Effector memory CD4-positive, alpha-beta T cell (primary cell): ENCODE results near the gene ZBTB6.
"Not testable (repeated sequence)": the region's sequence is repeated elsewhere in the genome, so short reads cannot be mapped to it uniquely, and the experiment has no call there.

Source experiments
- DNase-seq, 3 donors: peaks; one replicate each; pipeline ENCODE4 v3.0.0-alpha.2; 2020
- H3K27ac ChIP-seq: 2 replicates; pipeline ENCODE4 v1.7.0; 2013; ENCODE audit warnings: mild to moderate bottlenecking, low read length, moderate library complexity; ENCODE audit not compliant: insufficient read depth, poor library complexity, severe bottlenecking
- H3K27me3 ChIP-seq: replicated peaks from 2 replicates; pipeline ENCODE4 v1.7.0; 2013; ENCODE audit warnings: mild to moderate bottlenecking, low read length; ENCODE audit not compliant: insufficient read depth, control insufficient read depth, poor library complexity, severe bottlenecking
- H3K36me3 ChIP-seq: 2 replicates; pipeline ENCODE4 v1.7.0; 2013; ENCODE audit warnings: mild to moderate bottlenecking, low read length, moderate library complexity; ENCODE audit not compliant: control insufficient read depth, insufficient read depth
- H3K4me1 ChIP-seq: 2 replicates; pipeline ENCODE4 v1.7.0; 2013; ENCODE audit warnings: low read length, mild to moderate bottlenecking; ENCODE audit not compliant: control insufficient read depth, insufficient read depth, poor library complexity, severe bottlenecking
- H3K4me3 ChIP-seq: 2 replicates; pipeline ENCODE4 v1.7.0; 2013; ENCODE audit warnings: low read length, low read depth, mild to moderate bottlenecking; ENCODE audit not compliant: insufficient read depth, poor library complexity, severe bottlenecking
- H3K9me3 ChIP-seq: 2 replicates; pipeline ENCODE4 v1.7.0; 2013; ENCODE audit warnings: mild to moderate bottlenecking, low read length, moderate library complexity; ENCODE audit not compliant: control insufficient read depth

The ZBTB6 gene

DNA sequence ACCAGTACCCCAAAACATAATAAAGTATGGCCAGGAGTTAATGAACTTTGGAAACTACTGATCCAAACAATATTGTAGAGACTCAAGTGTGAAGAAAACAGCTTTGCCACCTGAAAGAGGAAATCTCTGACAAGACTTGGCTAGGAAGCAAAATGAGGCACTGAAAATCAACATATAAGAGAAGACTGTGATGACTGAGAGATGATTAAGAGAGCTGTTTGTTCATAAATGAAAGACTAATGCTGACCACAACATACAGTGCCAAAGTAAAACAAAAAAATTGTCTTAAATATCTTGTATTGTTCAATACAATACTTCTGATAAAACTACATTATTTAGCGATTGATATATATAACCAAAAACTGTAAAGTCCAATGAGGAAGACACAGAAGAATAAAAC is 15.2 kb downstream of the ZBTB6 start:
- no peak for DNase-seq
- no peaks in the 10 kb centered on the region for H3K9me3 ChIP-seq
- H3K27ac ChIP-seq, result no peak overlapping the region
- no peak overlapping the region for H3K4me3 ChIP-seq
- peaks cover 17% of the 10 kb centered on the region for H3K36me3 ChIP-seq
- H3K4me1 ChIP-seq, result peaks cover 26% of the 10 kb centered on the region
- no peaks in the 10 kb centered on the region for H3K27me3 ChIP-seq

DNA sequence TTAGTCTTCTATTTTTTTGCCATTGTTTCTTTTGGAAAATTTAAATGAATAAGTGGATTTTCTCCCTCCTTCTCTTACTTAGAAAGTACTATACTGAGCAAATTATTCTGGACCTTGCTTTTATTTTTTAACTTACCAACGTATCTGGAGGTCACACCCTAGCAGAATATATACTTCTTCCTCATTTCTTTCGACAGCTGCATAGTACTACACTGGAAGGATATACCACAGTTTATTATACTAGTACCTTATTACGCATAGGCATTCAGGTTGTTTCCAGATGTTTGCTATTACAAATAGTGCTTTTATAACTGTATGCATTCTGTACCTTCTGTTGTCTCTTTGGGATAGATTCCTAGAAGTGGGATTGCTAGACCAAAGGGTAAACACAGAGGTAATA is 24.6 kb downstream of the ZBTB6 start:
- DNase-seq, result no peak
- no peak overlapping the region for H3K4me3 ChIP-seq
- H3K27ac ChIP-seq, result no peak overlapping the region
- no peaks in the 10 kb centered on the region for H3K27me3 ChIP-seq
- H3K4me1 ChIP-seq, result no peaks in the 10 kb centered on the region
- H3K36me3 ChIP-seq, result peaks cover 53% of the 10 kb centered on the region
- H3K9me3 ChIP-seq, result no peaks in the 10 kb centered on the region

DNA sequence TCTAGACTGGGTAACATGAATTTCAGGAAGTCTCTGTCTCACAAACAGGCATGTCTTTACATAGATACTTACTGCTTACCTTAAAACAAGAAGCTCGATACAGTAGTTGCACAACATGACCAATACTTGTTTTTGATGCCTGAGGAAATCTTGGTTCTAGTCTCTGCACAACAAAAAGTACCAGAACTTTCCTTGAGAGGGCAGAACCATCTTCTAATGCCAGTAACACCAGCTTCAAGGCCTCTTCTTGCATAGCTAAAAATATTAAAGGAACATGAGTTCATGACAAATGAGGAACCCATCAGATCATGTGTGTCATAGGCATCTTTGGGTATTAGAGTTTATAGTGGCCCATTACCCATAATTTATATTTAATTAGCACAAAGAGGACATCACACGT is 30.0 kb downstream of the ZBTB6 start:
- Histone ChIP-seq H3K27me3 (no peaks in the 10 kb centered on the region), H3K4me1 (no peaks in the 10 kb centered on the region), H3K36me3 (peaks cover 46% of the 10 kb centered on the region), H3K27ac (no peak overlapping the region), H3K4me3 (no peak overlapping the region), H3K9me3 (no peaks in the 10 kb centered on the region)
- no peak for DNase-seq

GRCh38 chr9:122879443-122879842 is 33.7 kb downstream of the ZBTB6 start:
- no peak for DNase-seq
- no peaks in the 10 kb centered on the region for H3K4me1 ChIP-seq
- H3K27me3 ChIP-seq, result no peaks in the 10 kb centered on the region
- H3K4me3 ChIP-seq, result no peak overlapping the region
- H3K36me3 ChIP-seq, result peaks cover 72% of the 10 kb centered on the region
- no peaks in the 10 kb centered on the region for H3K9me3 ChIP-seq
- no peak overlapping the region for H3K27ac ChIP-seq

- Histone ChIP-seq H3K4me1 (no peaks in the 10 kb centered on the region), H3K9me3 (no peaks in the 10 kb centered on the region), H3K4me3 (no peak overlapping the region), H3K36me3 (peaks cover 70% of the 10 kb centered on the region), H3K27me3 (no peaks in the 10 kb centered on the region), H3K27ac (no peak overlapping the region)
- no peak for DNase-seq
These were observed 37.6 kb downstream of the ZBTB6 start for GRCh38 chr9:122875523-122875922.

GRCh38 chr9:122867276-122867675 is 45.8 kb downstream of the ZBTB6 start:
- not testable (repeated sequence) for DNase-seq, H3K4me1 ChIP-seq, H3K9me3 ChIP-seq, H3K27ac ChIP-seq, H3K27me3 ChIP-seq, H3K4me3 ChIP-seq
- H3K36me3 ChIP-seq, result peaks cover 10% of the 10 kb centered on the region

DNA sequence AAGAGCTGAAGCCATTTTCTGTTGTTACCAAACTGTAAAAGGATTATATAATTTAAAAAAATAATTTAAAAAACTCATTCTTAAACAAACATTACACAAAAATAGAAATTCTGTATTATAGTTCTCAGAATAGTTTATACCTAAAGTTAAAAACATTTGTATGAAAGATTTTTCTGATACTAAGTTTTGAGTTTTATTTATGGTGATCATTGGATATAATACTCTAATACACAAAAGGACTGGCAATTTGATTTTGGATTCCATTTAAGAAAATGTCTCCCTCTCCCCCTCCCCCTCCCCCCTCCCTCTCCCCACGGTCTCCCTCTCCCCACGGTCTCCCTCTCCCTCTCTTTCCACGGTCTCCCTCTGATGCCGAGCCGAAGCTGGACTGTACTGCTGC is 47.0 kb downstream of the ZBTB6 start:
- no peak overlapping the region for H3K27ac ChIP-seq
- no peak overlapping the region for H3K4me3 ChIP-seq
- H3K4me1 ChIP-seq, result no peaks in the 10 kb centered on the region
- no peak for DNase-seq
- peaks cover 3% of the 10 kb centered on the region for H3K36me3 ChIP-seq
- H3K27me3 ChIP-seq, result no peaks in the 10 kb centered on the region
- H3K9me3 ChIP-seq, result no peaks in the 10 kb centered on the region

GRCh38 chr9:122865300-122865699 is 47.8 kb downstream of the ZBTB6 start:
- no peak overlapping the region for H3K4me3 ChIP-seq
- no peak for DNase-seq
- H3K4me1 ChIP-seq, result no peaks in the 10 kb centered on the region
- H3K27me3 ChIP-seq, result no peaks in the 10 kb centered on the region
- H3K36me3 ChIP-seq, result peaks cover 8% of the 10 kb centered on the region
- H3K9me3 ChIP-seq, result no peaks in the 10 kb centered on the region
- H3K27ac ChIP-seq, result no peak overlapping the region

- Histone ChIP-seq H3K27ac (no peak overlapping the region), H3K27me3 (no peaks in the 10 kb centered on the region), H3K4me1 (no peaks in the 10 kb centered on the region), H3K36me3 (peaks cover 13% of the 10 kb centered on the region), H3K9me3 (no peaks in the 10 kb centered on the region), H3K4me3 (no peak overlapping the region)
- no peak for DNase-seq
These were observed 49.7 kb downstream of the ZBTB6 start for GRCh38 chr9:122863407-122863806.

- Histone ChIP-seq H3K27me3 (no peaks in the 10 kb centered on the region), H3K36me3 (peaks cover 37% of the 10 kb centered on the region), H3K4me1 (no peaks in the 10 kb centered on the region), H3K9me3 (no peaks in the 10 kb centered on the region), H3K4me3 (no peak overlapping the region), H3K27ac (no peak overlapping the region)
- no peak for DNase-seq
These were observed 52.6 kb downstream of the ZBTB6 start for GRCh38 chr9:122860319-122861142.
